ENCODE results near the gene PSRC1. TPM values are rescaled to one million over a fixed set of nuclear protein-coding genes. Genes with fewer than 3 reads are reported as not detected.

The PSRC1 gene
- total RNA-seq, 4 donors from 2014 or later: 2.3 to 13.1 (median 8.7) TPM

DNA sequence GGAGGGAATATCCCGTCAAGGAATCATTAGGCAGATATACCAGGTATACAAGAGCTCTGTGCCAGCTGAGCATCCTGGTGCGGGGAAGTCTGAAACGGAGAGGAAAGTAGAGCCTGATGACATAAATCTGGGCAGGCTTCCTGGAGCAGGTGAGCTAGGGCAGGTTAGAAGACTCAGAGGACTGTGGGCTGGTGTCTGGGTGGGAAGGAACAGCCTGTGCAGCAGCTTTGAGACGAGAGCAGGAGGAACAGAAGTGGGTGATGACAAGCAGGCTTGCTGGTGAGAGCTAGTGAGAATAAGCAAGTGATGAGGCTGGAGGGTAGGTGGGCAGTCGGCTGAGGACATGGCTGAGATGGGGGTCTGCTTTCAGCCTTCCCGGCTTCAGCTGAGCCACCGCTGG lies 26.9 kb downstream of the PSRC1 start:
- Histone ChIP-seq H3K27me3 (no peaks in the 10 kb centered on the region), H3K4me1 (peaks cover 24 to 86% (median 28%) of the 10 kb centered on the region in 3 donors), H3K27ac (peak overlapping the region; percentile 88 to 94 (median 92)), H3K36me3 (peaks cover 0 to 46% (median 0%) of the 10 kb centered on the region in 3 donors), H3K4me3 (no peak overlapping the region), H3K9me3 (no peaks in the 10 kb centered on the region)
- WGBS, 2 donors: 57 to 75% methylated on average over 7 of the region's 7 CpGs
- intact Hi-C loops (cut with DNase I): loop anchor here (10.0 kb wide), 1 partner anchor 51 kb away; no protein-coding TSS in a partner anchor
- DNase-seq: no peak
- TF ChIP-seq POLR2A (IDR thresholded peaks at IDR 0.05): no peak
- TF ChIP-seq, protein P1, sequence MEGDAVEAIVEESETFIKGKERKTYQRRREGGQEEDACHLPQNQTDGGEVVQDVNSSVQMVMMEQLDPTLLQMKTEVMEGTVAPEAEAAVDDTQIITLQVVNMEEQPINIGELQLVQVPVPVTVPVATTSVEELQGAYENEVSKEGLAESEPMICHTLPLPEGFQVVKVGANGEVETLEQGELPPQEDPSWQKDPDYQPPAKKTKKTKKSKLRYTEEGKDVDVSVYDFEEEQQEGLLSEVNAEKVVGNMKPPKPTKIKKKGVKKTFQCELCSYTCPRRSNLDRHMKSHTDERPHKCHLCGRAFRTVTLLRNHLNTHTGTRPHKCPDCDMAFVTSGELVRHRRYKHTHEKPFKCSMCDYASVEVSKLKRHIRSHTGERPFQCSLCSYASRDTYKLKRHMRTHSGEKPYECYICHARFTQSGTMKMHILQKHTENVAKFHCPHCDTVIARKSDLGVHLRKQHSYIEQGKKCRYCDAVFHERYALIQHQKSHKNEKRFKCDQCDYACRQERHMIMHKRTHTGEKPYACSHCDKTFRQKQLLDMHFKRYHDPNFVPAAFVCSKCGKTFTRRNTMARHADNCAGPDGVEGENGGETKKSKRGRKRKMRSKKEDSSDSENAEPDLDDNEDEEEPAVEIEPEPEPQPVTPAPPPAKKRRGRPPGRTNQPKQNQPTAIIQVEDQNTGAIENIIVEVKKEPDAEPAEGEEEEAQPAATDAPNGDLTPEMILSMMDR (IDR thresholded peaks at IDR 0.05): no peak

DNA sequence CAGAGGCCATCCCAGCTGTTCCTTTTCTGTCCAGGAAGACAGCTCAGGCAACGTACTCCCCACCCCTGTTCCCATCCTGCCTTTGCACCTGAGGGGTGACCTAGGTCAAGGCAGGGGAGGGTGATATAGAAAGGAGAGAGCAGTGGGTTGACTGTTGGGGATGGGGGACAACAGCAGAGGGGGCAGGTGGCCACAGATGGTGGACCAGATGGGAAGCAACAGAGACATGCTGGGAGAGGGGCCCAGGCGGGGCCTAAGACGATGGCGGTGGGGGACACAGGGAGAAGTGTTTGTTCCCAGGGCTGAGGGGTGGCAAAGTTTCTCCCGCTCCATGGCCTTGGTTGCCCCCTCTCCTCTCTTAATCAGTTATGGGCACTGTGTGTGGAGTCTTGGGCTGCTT lies 27.3 kb downstream of the PSRC1 start:
- Histone ChIP-seq H3K4me1 (peaks cover 24 to 90% (median 28%) of the 10 kb centered on the region in 3 donors), H3K9me3 (no peaks in the 10 kb centered on the region), H3K27ac (peak overlapping the region; percentile 88 to 94 (median 92)), H3K4me3 (peak overlapping the region in 3 of 4 donors; percentile 40 to 56 (median 44)), H3K27me3 (no peaks in the 10 kb centered on the region), H3K36me3 (peaks cover 0 to 44% (median 0%) of the 10 kb centered on the region in 3 donors)
- 81 to 96% methylated on average over 4 to 5 of the region's 5 CpGs for WGBS, 2 donors
- TF ChIP-seq, protein P1 (IDR thresholded peaks at IDR 0.05): no peak
- TF ChIP-seq POLR2A (IDR thresholded peaks at IDR 0.05): no peak
- no peak for DNase-seq
- intact Hi-C loops (cut with DNase I): loop anchor here (10.0 kb wide), 1 partner anchor 51 kb away; no protein-coding TSS in a partner anchor

DNA sequence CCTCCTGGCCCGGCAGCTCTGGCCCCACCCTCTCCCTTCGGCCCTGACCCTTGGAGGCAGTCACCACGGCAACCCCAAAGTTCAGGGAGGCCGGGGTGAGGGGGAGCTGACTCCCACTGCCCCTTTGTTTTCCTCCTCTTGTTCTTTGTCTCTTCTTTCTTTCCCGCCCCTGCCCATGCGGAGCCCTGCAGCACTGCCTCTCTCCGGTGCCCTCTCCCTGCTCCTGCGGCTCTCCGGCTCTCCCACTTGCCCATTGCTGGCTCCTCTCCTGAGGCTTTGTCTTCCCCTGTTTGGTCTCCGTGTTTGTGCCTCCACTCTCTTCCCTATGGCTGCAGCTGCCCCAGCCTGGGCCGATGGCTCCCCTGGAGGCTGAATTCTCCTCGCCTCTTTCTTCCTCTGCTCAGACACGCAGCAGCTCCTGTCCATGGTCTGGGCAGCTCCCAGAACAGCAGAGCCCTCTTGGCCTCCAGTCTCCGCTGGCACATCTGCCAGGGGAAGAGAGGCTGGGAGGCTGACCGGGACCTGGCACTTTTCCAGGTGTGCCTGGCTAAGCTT lies 27.8 kb downstream of the PSRC1 start:
- intact Hi-C loops (cut with DNase I): loop anchor here (10.0 kb wide), 1 partner anchor 50 kb away; no protein-coding TSS in a partner anchor
- Histone ChIP-seq H3K9me3 (no peaks in the 10 kb centered on the region), H3K27me3 (no peaks in the 10 kb centered on the region), H3K4me3 (peak overlapping the region; percentile 20 to 56 (median 42)), H3K36me3 (peaks cover 0 to 39% (median 0%) of the 10 kb centered on the region in 3 donors), H3K27ac (peak overlapping the region; percentile 88 to 94 (median 92)), H3K4me1 (peaks cover 28 to 95% (median 32%) of the 10 kb centered on the region in 3 donors)
- TF ChIP-seq POLR2A (IDR thresholded peaks at IDR 0.05): no peak
- TF ChIP-seq, protein P1 (IDR thresholded peaks at IDR 0.05): peak in 1 of 6 experiments; percentile 6
- DNase-seq: no peak
- WGBS, 2 donors: 28 to 46% methylated on average over 11 to 12 of the region's 15 CpGs

DNA sequence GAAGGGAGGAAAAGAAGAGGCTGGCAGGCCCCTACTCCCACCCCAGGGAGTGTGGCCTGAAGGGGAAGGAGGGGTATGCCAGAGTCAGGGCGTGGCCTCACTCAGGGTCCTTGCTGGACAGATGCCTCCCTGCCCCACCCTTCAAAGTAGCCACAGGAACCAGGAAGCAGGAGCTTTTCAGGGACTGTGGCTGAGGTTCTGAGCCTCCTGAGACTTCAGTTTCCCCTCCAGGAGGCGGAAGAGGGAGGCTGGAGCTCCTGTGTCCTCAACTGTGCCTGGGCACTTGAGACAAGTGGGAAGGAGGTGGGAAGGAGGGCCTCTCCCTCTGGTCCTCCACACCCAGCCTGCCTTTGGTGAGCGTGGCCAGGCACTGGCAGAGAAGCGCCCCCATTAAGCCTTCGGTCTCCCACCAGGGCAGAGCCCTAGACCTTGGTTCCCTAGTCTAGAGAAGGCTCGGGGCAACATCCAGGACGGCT lies 28.3 kb downstream of the PSRC1 start:
- no peaks in the 10 kb centered on the region for H3K9me3 ChIP-seq
- peak overlapping the region; percentile 20 to 56 (median 42) for H3K4me3 ChIP-seq
- intact Hi-C loops (cut with DNase I): loop anchor here (10.0 kb wide), 1 partner anchor 50 kb away; no protein-coding TSS in a partner anchor
- peaks cover 32 to 97% (median 32%) of the 10 kb centered on the region in 3 donors for H3K4me1 ChIP-seq
- H3K36me3 ChIP-seq: peaks cover 0 to 35% (median 0%) of the 10 kb centered on the region in 3 donors
- WGBS, 2 donors: 26 to 60% methylated on average over 2 to 6 of the region's 7 CpGs
- DNase-seq: no peak
- TF ChIP-seq, protein P1 (IDR thresholded peaks at IDR 0.05): no peak
- no peak for TF ChIP-seq POLR2A (IDR thresholded peaks at IDR 0.05)
- no peaks in the 10 kb centered on the region for H3K27me3 ChIP-seq
- H3K27ac ChIP-seq: peak overlapping the region; percentile 88 to 94 (median 92)
